Measurements from ENCODE around the gene ANO9. TPM values are rescaled to one million over a fixed set of nuclear protein-coding genes. Genes with fewer than 3 reads are reported as not detected.

The ANO9 gene
- total RNA-seq, 1 donor from 2014 or later = 31.0 TPM

DNA sequence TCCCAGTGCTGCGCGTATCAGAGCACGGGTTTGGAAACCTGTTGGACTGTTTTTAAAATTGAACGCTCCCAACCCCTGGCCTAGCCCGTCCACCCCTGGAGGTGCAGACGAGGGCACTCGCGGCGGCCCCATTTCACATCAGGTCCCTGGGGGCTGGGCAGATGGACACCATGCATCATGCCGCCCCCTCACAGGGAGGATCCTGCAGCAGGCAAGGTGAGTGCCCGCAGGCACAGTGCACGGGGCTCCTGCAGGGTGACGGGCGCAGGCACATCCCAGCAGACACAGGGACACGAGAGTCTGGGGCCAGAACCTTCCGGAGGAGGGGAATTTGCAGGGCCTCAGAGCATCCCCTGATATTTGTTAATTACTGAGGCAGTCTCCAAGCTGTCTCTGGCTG is 7.3 kb downstream of the ANO9 start:
- Mint-ChIP-seq H3K36me3 (ENCODE audit: insufficient read depth) (no peaks in the 10 kb centered on the region), H3K27ac (no peak overlapping the region), H3K9me3 (ENCODE audit: low read depth) (no peaks in the 10 kb centered on the region), H3K4me3 (ENCODE audit: low read depth) (no peak overlapping the region), H3K4me1 (ENCODE audit: low read depth) (no peaks in the 10 kb centered on the region), H3K27me3 (no peaks in the 10 kb centered on the region)
- no peak for DNase-seq (ENCODE audit: low spot score, unreplicated experiment)
- TF ChIP-seq, protein P1, sequence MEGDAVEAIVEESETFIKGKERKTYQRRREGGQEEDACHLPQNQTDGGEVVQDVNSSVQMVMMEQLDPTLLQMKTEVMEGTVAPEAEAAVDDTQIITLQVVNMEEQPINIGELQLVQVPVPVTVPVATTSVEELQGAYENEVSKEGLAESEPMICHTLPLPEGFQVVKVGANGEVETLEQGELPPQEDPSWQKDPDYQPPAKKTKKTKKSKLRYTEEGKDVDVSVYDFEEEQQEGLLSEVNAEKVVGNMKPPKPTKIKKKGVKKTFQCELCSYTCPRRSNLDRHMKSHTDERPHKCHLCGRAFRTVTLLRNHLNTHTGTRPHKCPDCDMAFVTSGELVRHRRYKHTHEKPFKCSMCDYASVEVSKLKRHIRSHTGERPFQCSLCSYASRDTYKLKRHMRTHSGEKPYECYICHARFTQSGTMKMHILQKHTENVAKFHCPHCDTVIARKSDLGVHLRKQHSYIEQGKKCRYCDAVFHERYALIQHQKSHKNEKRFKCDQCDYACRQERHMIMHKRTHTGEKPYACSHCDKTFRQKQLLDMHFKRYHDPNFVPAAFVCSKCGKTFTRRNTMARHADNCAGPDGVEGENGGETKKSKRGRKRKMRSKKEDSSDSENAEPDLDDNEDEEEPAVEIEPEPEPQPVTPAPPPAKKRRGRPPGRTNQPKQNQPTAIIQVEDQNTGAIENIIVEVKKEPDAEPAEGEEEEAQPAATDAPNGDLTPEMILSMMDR (IDR thresholded peaks at IDR 0.05; ENCODE audit: unreplicated experiment) = no peak

DNA sequence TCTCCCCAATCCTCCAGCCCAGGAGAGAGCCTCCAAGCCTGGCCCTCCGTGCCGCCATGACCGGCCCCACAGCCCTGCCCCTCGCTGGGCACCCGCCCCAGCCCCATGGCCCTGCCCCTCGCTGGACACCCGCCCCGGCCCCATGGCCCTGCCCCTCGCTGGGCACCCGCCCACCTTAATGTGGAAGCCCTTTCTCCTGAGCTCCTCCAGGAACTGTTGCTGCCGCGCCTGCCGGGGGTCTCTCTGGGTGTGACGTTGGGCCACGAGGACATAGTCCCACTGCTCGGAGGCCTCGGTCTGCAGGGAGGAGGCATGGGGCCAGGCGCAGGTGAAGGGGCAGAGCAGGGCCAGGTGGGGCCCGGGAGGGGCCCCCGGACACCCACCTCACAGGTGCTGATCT is 8.2 kb downstream of the ANO9 start:
- H3K27ac Mint-ChIP-seq = no peak overlapping the region
- no peak overlapping the region for H3K4me3 Mint-ChIP-seq (ENCODE audit: low read depth)
- H3K36me3 Mint-ChIP-seq (ENCODE audit: insufficient read depth) = peaks cover 1% of the 10 kb centered on the region
- H3K9me3 Mint-ChIP-seq (ENCODE audit: low read depth) = no peaks in the 10 kb centered on the region
- no peaks in the 10 kb centered on the region for H3K4me1 Mint-ChIP-seq (ENCODE audit: low read depth)
- no peaks in the 10 kb centered on the region for H3K27me3 Mint-ChIP-seq
- DNase-seq (ENCODE audit: low spot score, unreplicated experiment) = no peak
- TF ChIP-seq, protein P1 (IDR thresholded peaks at IDR 0.05; ENCODE audit: unreplicated experiment) = no peak

DNA sequence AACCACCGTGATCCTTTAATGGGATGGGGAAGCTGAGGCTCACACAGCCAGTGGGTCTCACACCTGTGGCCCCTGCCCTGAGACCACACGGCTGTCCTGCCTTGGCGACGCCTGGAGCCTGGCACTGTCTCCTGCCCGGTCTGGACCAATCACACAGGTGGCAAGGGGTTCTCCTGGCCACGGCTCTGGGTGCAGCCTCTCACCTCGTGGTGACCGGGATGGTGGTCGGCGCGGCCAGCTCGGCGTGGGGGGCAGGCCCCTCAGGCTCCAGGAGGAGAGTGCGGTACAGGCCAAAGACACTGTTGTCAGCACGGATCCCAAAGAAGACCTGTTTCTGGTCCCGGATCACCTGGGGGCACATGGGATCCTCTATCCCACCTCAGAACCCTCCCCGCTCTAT is 8.7 kb downstream of the ANO9 start:
- Mint-ChIP-seq H3K27ac (no peak overlapping the region), H3K4me3 (ENCODE audit: low read depth) (no peak overlapping the region), H3K9me3 (ENCODE audit: low read depth) (no peaks in the 10 kb centered on the region), H3K36me3 (ENCODE audit: insufficient read depth) (peaks cover 2% of the 10 kb centered on the region), H3K4me1 (ENCODE audit: low read depth) (no peaks in the 10 kb centered on the region), H3K27me3 (no peaks in the 10 kb centered on the region)
- no peak for DNase-seq (ENCODE audit: low spot score, unreplicated experiment)
- TF ChIP-seq, protein P1 (IDR thresholded peaks at IDR 0.05; ENCODE audit: unreplicated experiment) = no peak

DNA sequence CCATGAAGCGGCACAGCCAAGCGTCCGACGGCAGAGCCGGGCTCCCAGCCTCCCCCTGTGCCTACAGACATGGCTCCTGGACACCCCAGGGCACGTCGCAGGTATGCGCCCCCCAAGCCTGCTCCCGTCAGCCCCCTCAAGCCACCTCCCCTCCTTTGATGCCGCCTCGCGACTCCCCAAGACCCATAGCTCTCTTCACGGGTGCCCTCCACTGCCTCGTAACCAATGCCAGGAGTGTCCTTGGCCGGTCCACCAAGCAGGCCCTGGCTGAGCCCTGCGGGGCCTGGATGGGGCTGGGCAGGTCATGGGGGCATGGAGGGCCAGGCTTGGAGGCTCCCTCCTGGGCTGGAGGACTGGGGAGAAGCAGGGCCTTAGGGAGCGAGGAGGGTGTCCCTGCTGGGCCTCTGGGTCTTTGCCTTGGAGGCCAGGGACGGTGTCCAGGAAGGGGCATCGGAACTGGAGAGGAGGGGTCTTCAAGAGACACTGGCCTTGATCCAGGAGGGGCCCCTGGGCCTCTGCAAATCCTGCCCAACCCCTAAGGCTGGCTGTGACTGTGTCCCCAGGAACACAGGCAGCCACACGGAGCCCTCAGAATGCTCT is 9.2 kb downstream of the ANO9 start:
- H3K36me3 Mint-ChIP-seq (ENCODE audit: insufficient read depth) = peaks cover 2% of the 10 kb centered on the region
- TF ChIP-seq, protein P1 (IDR thresholded peaks at IDR 0.05; ENCODE audit: unreplicated experiment) = no peak
- no peak overlapping the region for H3K4me3 Mint-ChIP-seq (ENCODE audit: low read depth)
- H3K27me3 Mint-ChIP-seq = no peaks in the 10 kb centered on the region
- no peaks in the 10 kb centered on the region for H3K9me3 Mint-ChIP-seq (ENCODE audit: low read depth)
- no peaks in the 10 kb centered on the region for H3K4me1 Mint-ChIP-seq (ENCODE audit: low read depth)
- no peak overlapping the region for H3K27ac Mint-ChIP-seq
- no peak for DNase-seq (ENCODE audit: low spot score, unreplicated experiment)

DNA sequence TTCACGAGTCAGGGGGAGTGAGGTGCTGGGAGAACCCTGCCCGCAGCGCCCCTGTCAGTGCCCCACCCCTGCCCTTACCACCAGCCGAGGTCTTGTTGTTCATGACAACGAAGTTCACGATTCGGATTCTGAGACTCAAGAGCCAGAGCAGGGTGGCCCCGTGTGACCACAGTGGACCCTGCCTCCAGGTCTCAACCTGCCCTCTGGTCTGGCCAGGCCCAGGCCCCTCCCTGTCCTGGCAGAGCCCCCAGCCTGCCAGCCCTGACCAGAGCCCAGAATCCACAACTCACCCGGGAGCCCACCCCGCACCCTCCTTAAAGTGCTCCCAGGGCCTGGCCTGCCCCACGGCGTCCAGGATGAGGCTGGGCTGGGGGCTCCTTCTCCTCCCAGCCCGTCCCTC is 9.9 kb downstream of the ANO9 start:
- DNase-seq (ENCODE audit: low spot score, unreplicated experiment) = no peak
- no peak overlapping the region for H3K27ac Mint-ChIP-seq
- TF ChIP-seq, protein P1 (IDR thresholded peaks at IDR 0.05; ENCODE audit: unreplicated experiment) = no peak
- peaks cover 2% of the 10 kb centered on the region for H3K36me3 Mint-ChIP-seq (ENCODE audit: insufficient read depth)
- H3K4me3 Mint-ChIP-seq (ENCODE audit: low read depth) = no peak overlapping the region
- H3K9me3 Mint-ChIP-seq (ENCODE audit: low read depth) = no peaks in the 10 kb centered on the region
- no peaks in the 10 kb centered on the region for H3K4me1 Mint-ChIP-seq (ENCODE audit: low read depth)
- H3K27me3 Mint-ChIP-seq = no peaks in the 10 kb centered on the region

Data from progenitor cell of endocrine pancreas (in vitro differentiated cells).